ENCODE results near the gene ATG7.
"Not testable (repeated sequence)": the region's sequence is repeated elsewhere in the genome, so short reads cannot be mapped to it uniquely, and the experiment has no call there.

ATG7 gene

DNA sequence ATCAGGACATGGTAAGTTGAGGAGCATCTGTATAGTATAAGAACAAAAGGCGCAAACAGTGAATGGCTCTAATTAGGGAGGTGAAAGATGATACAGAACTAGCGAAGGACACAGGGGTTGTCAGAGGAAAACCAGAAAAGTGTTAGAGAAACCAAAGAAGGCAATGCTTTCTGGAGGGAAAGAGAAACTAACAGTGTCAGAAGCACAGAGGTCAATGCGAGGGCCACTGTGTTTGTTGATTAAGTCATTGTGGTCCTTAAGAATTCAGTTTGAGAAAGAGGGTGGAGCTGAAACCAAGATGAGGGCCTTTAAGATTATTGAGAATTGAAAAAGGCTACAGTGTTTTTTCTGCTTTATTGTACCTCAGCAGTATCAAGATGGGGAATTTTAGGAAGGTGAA lies 28.8 kb downstream of the ATG7 start:
- DNase-seq (ENCODE audit: low read depth, low spot score): peak; percentile 29

DNA sequence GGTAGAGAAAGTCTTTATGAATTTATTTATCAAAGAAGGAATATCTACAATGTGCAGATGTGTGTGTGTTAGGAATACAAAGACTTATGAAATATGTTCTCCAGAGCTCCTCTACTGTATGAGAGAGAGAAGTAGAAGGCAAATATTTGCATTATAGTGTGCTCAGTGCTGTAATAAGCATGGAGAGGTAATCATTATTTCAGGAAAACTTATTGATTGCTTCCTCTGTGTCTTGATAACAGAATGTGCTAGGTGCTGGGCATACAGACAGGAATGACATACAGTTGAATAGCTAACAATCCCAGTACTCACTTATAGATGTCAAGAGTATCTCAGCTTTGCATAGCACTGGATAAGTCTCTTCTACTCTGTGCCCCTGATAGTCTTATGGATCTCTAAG lies 30.2 kb downstream of the ATG7 start:
- no peak for DNase-seq (ENCODE audit: low read depth, low spot score)

DNA sequence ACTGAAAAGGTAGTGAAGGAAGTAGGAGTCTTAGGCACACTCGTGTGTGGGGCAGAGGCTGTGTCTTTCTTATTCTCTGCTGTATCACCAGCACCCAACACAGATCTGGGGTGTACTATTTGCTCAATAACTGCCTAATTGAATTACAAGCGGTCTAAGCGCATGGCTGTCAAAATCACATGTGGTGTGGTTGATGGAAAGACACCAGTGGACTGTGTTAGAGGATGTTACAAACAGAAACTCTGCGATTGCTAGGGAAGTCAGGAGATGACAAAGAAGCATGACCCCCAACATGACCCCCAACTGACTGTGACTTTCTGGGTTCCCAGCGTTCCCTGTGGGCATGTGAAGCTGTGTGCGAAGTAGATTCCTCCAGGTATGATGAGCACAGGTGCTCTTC lies 32.0 kb downstream of the ATG7 start:
- DNase-seq (ENCODE audit: low read depth, low spot score): no peak

- DNase-seq (ENCODE audit: low read depth, low spot score): peak; percentile 37
These were observed 33.3 kb downstream of the ATG7 start for GRCh38 chr3:11305509-11305908.

- peak; percentile 44 for DNase-seq (ENCODE audit: low read depth, low spot score)
These were observed 34.8 kb downstream of the ATG7 start for GRCh38 chr3:11306817-11307589.

GRCh38 chr3:11307830-11308432 lies 35.7 kb downstream of the ATG7 start:
- no peak for DNase-seq (ENCODE audit: low read depth, low spot score)

DNA sequence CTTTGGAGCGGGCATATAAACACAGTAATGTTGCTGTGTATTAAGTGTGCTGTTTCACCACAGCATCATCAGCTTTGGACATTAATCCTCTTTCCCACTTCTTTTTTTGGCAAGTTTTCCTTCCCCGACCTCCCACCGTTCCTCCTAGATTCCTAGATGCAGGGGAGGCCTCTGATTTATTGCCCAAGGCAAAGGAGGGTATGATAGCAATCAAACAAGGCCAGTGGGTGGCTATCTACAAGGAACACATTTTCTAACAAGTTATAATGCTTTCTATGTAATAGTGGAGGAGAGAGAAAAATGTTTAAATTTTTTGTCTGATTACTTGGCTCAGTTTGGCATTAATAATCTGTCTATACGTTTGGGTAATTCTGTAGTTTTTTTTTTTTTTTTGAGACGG lies 38.1 kb downstream of the ATG7 start:
- DNase-seq (ENCODE audit: low read depth, low spot score): no peak

- peak; percentile 49 for DNase-seq (ENCODE audit: low read depth, low spot score)
These were observed 40.0 kb downstream of the ATG7 start for GRCh38 chr3:11312166-11312565.

DNA sequence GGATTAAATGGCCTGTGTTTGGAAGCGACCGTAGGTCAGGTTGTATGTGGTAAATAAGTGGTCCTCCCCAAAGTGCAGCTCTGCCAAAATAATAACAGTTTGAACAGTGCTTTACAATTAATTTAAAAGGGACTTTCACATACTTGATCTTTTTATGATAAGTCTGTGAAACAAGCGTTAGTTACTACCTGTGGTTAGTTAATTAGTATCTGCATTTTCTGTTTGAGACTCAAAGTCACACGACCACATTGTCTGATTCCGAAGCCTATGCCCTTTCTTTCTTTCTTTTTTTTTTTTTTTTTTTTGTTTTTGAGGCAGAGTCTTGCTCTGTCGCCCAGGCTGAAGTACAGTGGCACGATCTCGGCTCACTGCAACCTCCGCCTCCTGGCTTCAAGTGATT lies 45.1 kb downstream of the ATG7 start:
- DNase-seq (ENCODE audit: low read depth, low spot score): no peak

GRCh38 chr3:11322931-11323330 lies 50.7 kb downstream of the ATG7 start:
- DNase-seq (ENCODE audit: low read depth, low spot score): no peak

GRCh38 chr3:11323813-11324212 lies 51.6 kb downstream of the ATG7 start:
- DNase-seq (ENCODE audit: low read depth, low spot score): peak; percentile 59

DNA sequence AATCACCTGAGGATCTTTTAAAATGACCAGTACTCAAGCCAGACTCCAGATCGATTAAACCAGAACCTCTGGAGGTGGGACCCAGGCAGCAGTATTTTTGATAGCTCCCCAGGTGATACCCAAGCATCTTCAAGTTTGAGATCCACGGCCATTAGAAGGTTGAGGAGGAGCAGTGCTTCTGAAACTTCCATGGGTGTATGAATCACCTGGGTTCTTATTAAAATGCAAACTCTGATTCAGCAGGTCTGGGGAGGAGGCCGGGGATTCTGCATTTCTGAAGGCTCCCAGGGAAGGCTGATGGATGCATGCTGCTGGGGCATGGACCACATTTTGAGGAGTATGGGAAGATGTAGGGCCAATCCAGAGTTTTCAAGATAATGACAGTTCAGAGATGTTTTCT lies 55.4 kb downstream of the ATG7 start:
- DNase-seq (ENCODE audit: low read depth, low spot score): no peak

GRCh38 chr3:11328196-11328945 lies 56.2 kb downstream of the ATG7 start:
- DNase-seq (ENCODE audit: low read depth, low spot score): no peak

- no peak for DNase-seq (ENCODE audit: low read depth, low spot score)
These were observed 57.6 kb downstream of the ATG7 start for GRCh38 chr3:11329777-11330176.

DNA sequence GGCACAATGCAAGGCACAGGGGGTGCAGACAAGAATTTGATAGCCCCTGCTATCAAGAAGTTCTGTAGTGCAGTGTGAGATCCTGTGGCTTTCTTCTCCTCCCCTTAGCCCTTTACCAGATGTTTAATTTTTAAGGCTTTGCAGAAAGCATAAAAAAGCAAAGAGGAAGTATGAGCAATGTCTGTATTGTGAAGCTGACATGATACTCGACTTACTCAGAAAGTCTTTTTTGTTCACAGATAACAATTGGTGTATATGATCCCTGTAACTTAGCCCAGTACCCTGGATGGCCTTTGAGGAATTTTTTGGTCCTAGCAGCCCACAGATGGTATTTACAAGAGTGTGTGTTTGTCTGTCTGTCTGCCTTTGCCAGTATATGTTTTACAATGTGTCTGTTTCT lies 58.9 kb downstream of the ATG7 start:
- DNase-seq (ENCODE audit: low read depth, low spot score): no peak

GRCh38 chr3:11335056-11335608 lies 62.9 kb downstream of the ATG7 start:
- DNase-seq (ENCODE audit: low read depth, low spot score): peak; percentile 80

DNA sequence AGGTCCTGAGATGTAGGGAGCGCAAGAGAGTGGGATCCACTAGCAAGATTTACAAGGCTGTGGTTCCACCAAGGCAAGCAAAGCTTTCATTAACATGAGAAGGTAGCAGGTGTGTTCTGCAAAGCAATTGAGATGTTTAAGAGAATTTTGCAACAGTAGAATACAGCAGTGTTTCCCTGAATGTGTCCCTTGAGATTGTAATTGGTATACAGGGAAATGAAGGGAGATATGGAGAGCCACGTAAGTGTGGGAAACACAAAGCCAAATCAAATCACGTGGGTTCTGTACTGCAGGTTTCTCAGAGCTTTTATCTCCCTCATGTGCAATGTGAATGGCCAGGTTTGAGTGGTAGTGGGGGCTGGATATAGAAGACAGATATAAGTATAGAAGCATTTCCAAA lies 67.3 kb downstream of the ATG7 start:
- DNase-seq (ENCODE audit: low read depth, low spot score): no peak

- peak; percentile 48 for DNase-seq (ENCODE audit: low read depth, low spot score)
These were observed 74.2 kb downstream of the ATG7 start for GRCh38 chr3:11346416-11346815.

- not testable (repeated sequence) for DNase-seq (ENCODE audit: low read depth, low spot score)
These were observed 76.7 kb downstream of the ATG7 start for GRCh38 chr3:11348877-11349276.

GRCh38 chr3:11349446-11349845 lies 77.2 kb downstream of the ATG7 start:
- no peak for DNase-seq (ENCODE audit: low read depth, low spot score)

GRCh38 chr3:11350374-11350773 lies 78.2 kb downstream of the ATG7 start:
- no peak for DNase-seq (ENCODE audit: low read depth, low spot score)

DNA sequence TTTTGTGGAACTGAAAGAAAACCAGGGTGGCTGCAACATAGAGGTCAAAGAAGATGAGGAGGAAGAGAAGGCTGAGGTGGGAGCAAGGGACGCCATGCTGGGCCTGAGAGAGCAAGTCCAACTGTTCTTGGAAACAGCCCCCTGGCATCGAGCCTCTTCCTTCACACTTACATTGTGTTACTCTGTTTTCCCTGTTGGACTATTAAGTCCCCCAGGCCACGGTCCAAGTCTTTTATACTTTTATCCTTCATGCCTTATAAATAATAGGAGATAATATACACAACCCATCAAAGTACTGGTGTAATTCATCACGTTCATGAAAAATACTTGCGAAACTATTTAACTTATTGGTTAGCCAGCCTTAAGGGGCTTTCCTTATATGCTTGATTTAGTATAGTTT lies 79.3 kb downstream of the ATG7 start:
- no peak for DNase-seq (ENCODE audit: low read depth, low spot score)
